BJ (cell line): Measurements from ENCODE around the gene KRT84. TPM values are rescaled to one million over a fixed set of nuclear protein-coding genes. Genes with fewer than 3 reads are reported as not detected.

Experiments
- CTCF ChIA-PET: fragments of 350-600 bp; formaldehyde crosslinking; extraction: SDS; loops from one replicate; lab custom pipeline; 2021; ENCODE audit warnings: antibody characterized with exemption, inconsistent platforms; lab: Yijun Ruan, JAX
- POLR2A ChIA-PET: fragments of 300-600 bp; sonication (Branson Sonifier 250); formaldehyde crosslinking; extraction: SDS; loops from one replicate; lab custom pipeline; 2021; ENCODE audit warnings: antibody characterized with exemption; lab: Charles Lee
- DNase-seq: peaks from one replicate; pipeline ENCODE4 v3.0.0-alpha.2; 2011; ENCODE audit warnings: low read depth
- H3K27me3 ChIP-seq: 2 replicates; pipeline ENCODE4 v1.6.0; 2011; ENCODE audit warnings: low read length; ENCODE audit not compliant: control insufficient read depth, insufficient read depth
- H3K36me3 ChIP-seq: 2 replicates; pipeline ENCODE4 v1.5.1; 2011; ENCODE audit warnings: low read length; ENCODE audit not compliant: control insufficient read depth, insufficient read depth
- H3K4me3 ChIP-seq: 2 replicates; pipeline ENCODE4 v1.5.1; 2011; ENCODE audit warnings: low read depth, mild to moderate bottlenecking, control low read depth, low read length
- CTCF ChIP-seq: IDR thresholded peaks from 2 replicates; pipeline ENCODE4 v1.5.1; 2011; ENCODE audit warnings: low read depth, mild to moderate bottlenecking, control low read depth, inconsistent platforms, low read length, moderate library complexity; ENCODE audit not compliant: insufficient read depth
- polyA plus RNA-seq: library from polyadenylated mRNA; depleted of rRNA; stranded (reverse); fragments of >200 nt; gene quantifications from 2 replicates; pipeline ENCODE4 v1.2.3, GENCODE V29; 2011

The KRT84 gene
- polyA plus RNA-seq, 1 experiment, result not detected

- H3K27me3 ChIP-seq, result peaks cover 14% of the 10 kb centered on the region
- no peaks in the 10 kb centered on the region for H3K36me3 ChIP-seq
- H3K4me3 ChIP-seq, result no peak overlapping the region
- no peak for TF ChIP-seq CTCF
- CTCF ChIA-PET, result interaction anchor here (0.9 to 1.9 kb wide), 3 partner anchors 193 to 478 kb away, joined by 3 to 5 read pairs (median 4); no protein-coding TSS in a partner anchor
- POLR2A ChIA-PET, result no interaction called here
- no peak for DNase-seq
These were observed 4.1 kb upstream of the KRT84 start for GRCh38 chr12:52389313-52390207.

- H3K4me3 ChIP-seq, result no peak overlapping the region
- H3K27me3 ChIP-seq, result peaks cover 14% of the 10 kb centered on the region
- ChIA-PET CTCF (interaction anchor here (1.0 to 1.9 kb wide), 3 partner anchors 14 to 482 kb away, joined by 3 to 5 read pairs (median 4); no protein-coding TSS in a partner anchor), POLR2A (no interaction called here)
- no peak for DNase-seq
- TF ChIP-seq CTCF, result no peak
- H3K36me3 ChIP-seq, result no peaks in the 10 kb centered on the region
These were observed 2.4 kb upstream of the KRT84 start for GRCh38 chr12:52387859-52388258.

- peaks cover 17% of the 10 kb centered on the region for H3K27me3 ChIP-seq
- POLR2A ChIA-PET, result no interaction called here
- TF ChIP-seq CTCF, result no peak
- no peak overlapping the region for H3K4me3 ChIP-seq
- no peak for DNase-seq
- no peaks in the 10 kb centered on the region for H3K36me3 ChIP-seq
- CTCF ChIA-PET, result interaction anchor here (0.8 to 3.9 kb wide), 7 partner anchors 9 to 598 kb away, joined by 3 to 23 read pairs (median 5); no protein-coding TSS in a partner anchor
These were observed 2.1 kb downstream of the KRT84 start for GRCh38 chr12:52383331-52383730.

GRCh38 chr12:52382854-52383253 lies 2.6 kb downstream of the KRT84 start:
- ChIA-PET POLR2A (no interaction called here), CTCF (interaction anchor here (1.1 to 3.9 kb wide), 5 partner anchors 10 to 598 kb away, joined by 3 to 23 read pairs (median 7); no protein-coding TSS in a partner anchor)
- DNase-seq, result no peak
- no peak overlapping the region for H3K4me3 ChIP-seq
- H3K36me3 ChIP-seq, result no peaks in the 10 kb centered on the region
- no peak for TF ChIP-seq CTCF
- H3K27me3 ChIP-seq, result peaks cover 13% of the 10 kb centered on the region

GRCh38 chr12:52381206-52381605 lies 4.2 kb downstream of the KRT84 start:
- CTCF ChIA-PET, result interaction anchor here (0.6 to 4.7 kb wide), 10 partner anchors 8 to 600 kb away, joined by 3 to 18 read pairs (median 8); no protein-coding TSS in a partner anchor
- POLR2A ChIA-PET, result no interaction called here
- Histone ChIP-seq H3K36me3 (no peaks in the 10 kb centered on the region), H3K27me3 (peaks cover 13% of the 10 kb centered on the region), H3K4me3 (no peak overlapping the region)
- TF ChIP-seq CTCF, result no peak
- DNase-seq, result no peak
